ENCODE results near the gene WNT1.

The WNT1 gene

DNA sequence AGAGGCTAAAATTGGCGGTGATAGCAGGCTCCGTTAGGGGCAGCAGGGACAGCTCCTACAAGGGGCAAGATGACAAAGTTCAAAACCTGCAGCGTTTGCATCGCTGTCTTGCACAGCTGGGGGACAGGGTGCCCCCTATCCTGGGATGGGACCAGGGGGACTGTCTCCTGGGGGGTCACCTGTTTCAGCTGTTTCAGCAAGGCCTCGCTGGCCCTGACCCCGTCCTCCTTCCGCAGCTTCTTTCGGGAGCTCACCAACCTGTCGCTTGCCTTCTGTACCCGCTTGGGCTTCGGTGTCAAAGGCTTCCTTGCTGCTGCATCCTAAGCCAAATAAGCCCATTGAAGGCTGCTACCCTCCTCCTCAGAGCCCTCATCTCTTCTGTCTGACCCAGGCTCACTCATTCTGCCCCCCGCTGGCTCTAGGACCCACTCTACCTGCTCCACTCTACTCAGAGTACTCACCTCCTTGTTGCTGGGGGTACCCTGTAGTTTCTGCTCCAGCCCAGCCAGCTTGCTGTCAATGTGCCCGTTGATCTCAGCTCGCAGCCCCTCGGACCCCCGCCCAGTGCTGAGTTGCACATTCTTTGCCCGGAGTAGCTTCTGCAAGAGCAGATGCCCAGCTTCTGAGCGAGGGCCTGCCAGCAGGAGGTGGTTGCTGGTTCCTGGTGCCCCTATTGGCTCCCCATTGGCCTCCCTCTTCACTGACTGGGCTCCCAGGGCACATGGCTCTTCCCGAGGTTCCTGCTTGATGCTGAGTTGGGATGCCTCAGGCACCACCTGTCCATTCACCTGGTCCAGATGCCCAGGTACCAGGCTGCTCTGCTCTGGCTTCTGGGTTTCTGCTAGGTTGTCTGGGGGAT is 52.8 kb downstream of the WNT1 start:
- Histone ChIP-seq H3K4me2 (ENCODE audit: low read length) (no peak overlapping the region), H4K20me1 (ENCODE audit: control insufficient read depth, insufficient read depth, low read depth, low read length) (peaks cover 4% of the 10 kb centered on the region; the same call in 1 of the 2 replicates), H3K79me2 (ENCODE audit: control insufficient read depth, low read length) (no peaks in the 10 kb centered on the region), H3K36me3 (ENCODE audit: control insufficient read depth, low read length) (peaks cover 99% of the 10 kb centered on the region), H3K4me1 (ENCODE audit: control insufficient read depth, low read length) (no peaks in the 10 kb centered on the region), H3K27me3 (ENCODE audit: control insufficient read depth, low read length) (no peaks in the 10 kb centered on the region), H3K27ac (ENCODE audit: low read depth, low read length) (no peak overlapping the region), H3F3A (ENCODE audit: control insufficient read depth, insufficient read depth) (no peaks in the 10 kb centered on the region), H3K9me3 (ENCODE audit: control insufficient read depth, insufficient read depth, low read length) (no peaks in the 10 kb centered on the region), H3K4me3 (ENCODE audit: low read length) (no peak overlapping the region), H3K9me2 (replicated peaks; ENCODE audit: control insufficient read depth, low read length) (no peaks in the 10 kb centered on the region)
- no peak for TF ChIP-seq EZH2phosphoT487 (IDR thresholded peaks at IDR 0.05; ENCODE audit: borderline replicate concordance, low read length)
- TF ChIP-seq, protein P1, sequence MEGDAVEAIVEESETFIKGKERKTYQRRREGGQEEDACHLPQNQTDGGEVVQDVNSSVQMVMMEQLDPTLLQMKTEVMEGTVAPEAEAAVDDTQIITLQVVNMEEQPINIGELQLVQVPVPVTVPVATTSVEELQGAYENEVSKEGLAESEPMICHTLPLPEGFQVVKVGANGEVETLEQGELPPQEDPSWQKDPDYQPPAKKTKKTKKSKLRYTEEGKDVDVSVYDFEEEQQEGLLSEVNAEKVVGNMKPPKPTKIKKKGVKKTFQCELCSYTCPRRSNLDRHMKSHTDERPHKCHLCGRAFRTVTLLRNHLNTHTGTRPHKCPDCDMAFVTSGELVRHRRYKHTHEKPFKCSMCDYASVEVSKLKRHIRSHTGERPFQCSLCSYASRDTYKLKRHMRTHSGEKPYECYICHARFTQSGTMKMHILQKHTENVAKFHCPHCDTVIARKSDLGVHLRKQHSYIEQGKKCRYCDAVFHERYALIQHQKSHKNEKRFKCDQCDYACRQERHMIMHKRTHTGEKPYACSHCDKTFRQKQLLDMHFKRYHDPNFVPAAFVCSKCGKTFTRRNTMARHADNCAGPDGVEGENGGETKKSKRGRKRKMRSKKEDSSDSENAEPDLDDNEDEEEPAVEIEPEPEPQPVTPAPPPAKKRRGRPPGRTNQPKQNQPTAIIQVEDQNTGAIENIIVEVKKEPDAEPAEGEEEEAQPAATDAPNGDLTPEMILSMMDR (IDR thresholded peaks at IDR 0.05; ENCODE audit: low read depth, low read length, poor library complexity, severe bottlenecking), result no peak

DNA sequence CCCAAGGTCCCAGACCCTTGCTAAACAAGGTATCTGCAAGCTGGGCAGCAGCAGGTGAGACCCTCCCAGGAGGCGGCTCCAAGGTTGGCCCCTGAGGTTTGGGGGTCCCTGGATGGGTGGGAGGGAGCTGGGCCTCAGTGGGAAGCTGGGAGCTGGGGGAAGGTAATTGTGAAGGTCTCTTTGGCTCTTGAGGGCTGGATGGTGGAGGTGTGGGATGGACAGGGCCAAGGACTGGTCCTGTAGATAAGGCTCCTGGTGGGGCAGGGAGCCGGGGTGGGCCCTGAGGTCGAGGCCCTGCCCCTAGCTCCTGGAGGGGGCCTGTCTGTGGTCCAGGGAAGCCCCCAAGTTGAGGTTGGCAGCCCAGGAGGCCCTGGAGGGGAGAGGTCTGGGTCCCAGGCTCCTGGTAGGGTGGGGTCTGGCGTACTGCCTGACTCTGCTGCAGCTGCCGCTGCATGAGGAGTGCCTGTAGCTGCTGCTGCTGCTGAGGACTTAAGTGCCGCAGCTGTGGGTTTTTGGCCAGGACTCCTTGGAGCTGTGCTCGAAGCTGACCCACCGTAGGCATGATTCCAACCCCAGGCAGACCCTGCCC is 53.5 kb downstream of the WNT1 start:
- Histone ChIP-seq H3K4me1 (ENCODE audit: control insufficient read depth, low read length) (no peaks in the 10 kb centered on the region), H3K4me2 (ENCODE audit: low read length) (no peak overlapping the region), H3K27ac (ENCODE audit: low read depth, low read length) (no peak overlapping the region), H3K79me2 (ENCODE audit: control insufficient read depth, low read length) (no peaks in the 10 kb centered on the region), H3K4me3 (ENCODE audit: low read length) (no peak overlapping the region), H3K27me3 (ENCODE audit: control insufficient read depth, low read length) (no peaks in the 10 kb centered on the region), H3K9me2 (replicated peaks; ENCODE audit: control insufficient read depth, low read length) (no peaks in the 10 kb centered on the region), H3F3A (ENCODE audit: control insufficient read depth, insufficient read depth) (no peaks in the 10 kb centered on the region), H4K20me1 (ENCODE audit: control insufficient read depth, insufficient read depth, low read depth, low read length) (peaks cover 4% of the 10 kb centered on the region; the same call in 1 of the 2 replicates), H3K9me3 (ENCODE audit: control insufficient read depth, insufficient read depth, low read length) (no peaks in the 10 kb centered on the region), H3K36me3 (ENCODE audit: control insufficient read depth, low read length) (peaks cover 95% of the 10 kb centered on the region)
- TF ChIP-seq, protein P1 (IDR thresholded peaks at IDR 0.05; ENCODE audit: low read depth, low read length, poor library complexity, severe bottlenecking), result no peak
- TF ChIP-seq EZH2phosphoT487 (IDR thresholded peaks at IDR 0.05; ENCODE audit: borderline replicate concordance, low read length), result no peak

Measured in DOHH2 (cell line).